ENCODE measurements around the gene USP53.
"Not testable (repeated sequence)": the region's sequence is repeated elsewhere in the genome, so short reads cannot be mapped to it uniquely, and the experiment has no call there.

The USP53 gene

GRCh38 chr4:119303587-119304305 is 91.2 kb downstream of the USP53 start:
- peaks cover 21% of the 10 kb centered on the region for H3K36me3 Mint-ChIP-seq (ENCODE audit: low read depth)
- H3K4me1 Mint-ChIP-seq (ENCODE audit: low read depth): peaks cover 26% of the 10 kb centered on the region
- peaks cover 4% of the 10 kb centered on the region for H3K27me3 Mint-ChIP-seq
- no peaks in the 10 kb centered on the region for H3K9me3 Mint-ChIP-seq
- H3K4me3 Mint-ChIP-seq: no peak overlapping the region
- no peak overlapping the region for H3K27ac Mint-ChIP-seq

DNA sequence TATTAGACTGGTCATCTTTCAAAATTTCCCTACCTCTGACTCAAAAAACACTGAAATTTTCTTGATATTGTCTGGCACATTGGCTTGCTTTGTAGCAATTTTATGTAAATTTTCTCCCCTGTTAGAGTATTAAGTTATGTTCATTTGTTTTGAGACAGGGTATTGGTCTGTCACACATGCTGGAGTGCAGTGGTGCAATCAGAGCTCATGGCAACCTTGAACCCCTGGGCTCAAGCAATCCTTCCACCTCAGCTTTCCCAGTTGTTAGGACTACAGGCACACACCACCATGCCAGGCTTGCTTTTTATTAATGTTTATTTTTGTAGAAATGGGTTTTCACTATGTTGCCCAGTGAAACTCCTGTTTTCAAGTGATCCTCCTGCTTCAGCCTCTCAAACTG is 91.9 kb downstream of the USP53 start:
- Mint-ChIP-seq H3K4me1 (ENCODE audit: low read depth) (peaks cover 19% of the 10 kb centered on the region), H3K4me3 (no peak overlapping the region), H3K27ac (no peak overlapping the region), H3K36me3 (ENCODE audit: low read depth) (peaks cover 14% of the 10 kb centered on the region), H3K9me3 (no peaks in the 10 kb centered on the region), H3K27me3 (peaks cover 4% of the 10 kb centered on the region)

GRCh38 chr4:119307606-119308005 is 95.1 kb downstream of the USP53 start:
- Mint-ChIP-seq H3K36me3 (ENCODE audit: low read depth) (no peaks in the 10 kb centered on the region), H3K4me1 (ENCODE audit: low read depth) (no peaks in the 10 kb centered on the region), H3K27me3 (peaks cover 5% of the 10 kb centered on the region), H3K9me3 (no peaks in the 10 kb centered on the region), H3K27ac (no peak overlapping the region), H3K4me3 (no peak overlapping the region)

DNA sequence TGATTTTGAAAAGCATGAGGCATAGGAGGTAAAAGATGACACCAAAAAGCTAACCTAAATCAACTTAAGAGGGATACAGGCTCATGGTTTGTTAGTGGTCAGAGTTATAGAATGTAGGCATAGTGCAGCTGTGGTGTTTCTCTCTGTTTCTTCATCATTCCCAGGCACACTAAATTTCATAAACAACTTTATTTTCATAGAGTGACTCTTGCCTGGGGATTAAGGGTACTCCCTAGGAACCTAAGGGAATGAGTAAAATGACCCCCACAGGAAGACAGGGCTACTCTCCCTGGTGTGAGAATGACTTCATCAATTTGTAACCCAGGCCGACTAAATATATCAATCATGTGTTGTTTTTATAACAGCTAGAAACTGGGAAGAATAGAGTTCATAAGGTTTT is 98.3 kb downstream of the USP53 start:
- no peaks in the 10 kb centered on the region for H3K9me3 Mint-ChIP-seq
- no peaks in the 10 kb centered on the region for H3K36me3 Mint-ChIP-seq (ENCODE audit: low read depth)
- H3K4me3 Mint-ChIP-seq: no peak overlapping the region
- H3K27ac Mint-ChIP-seq: no peak overlapping the region
- no peaks in the 10 kb centered on the region for H3K4me1 Mint-ChIP-seq (ENCODE audit: low read depth)
- peaks cover 14% of the 10 kb centered on the region for H3K27me3 Mint-ChIP-seq

DNA sequence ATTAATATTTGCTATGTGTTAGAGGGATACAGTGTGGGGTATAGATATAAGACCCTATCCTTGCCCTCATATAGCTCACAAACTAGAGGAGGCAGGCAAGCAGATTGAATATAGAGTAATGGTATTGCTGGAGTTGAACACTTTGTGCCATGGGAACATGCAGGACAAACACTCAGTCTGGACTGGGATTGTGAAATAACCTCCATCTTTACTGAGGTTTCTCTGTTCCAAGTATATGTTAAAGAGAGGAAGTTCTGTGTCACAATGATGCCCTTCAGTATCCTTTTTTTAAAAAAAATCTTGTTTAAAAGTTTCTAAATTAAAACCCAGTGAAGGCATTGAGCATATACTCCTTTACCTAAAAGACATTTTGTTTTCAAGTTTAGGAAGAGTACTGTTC is 100.7 kb downstream of the USP53 start:
- Mint-ChIP-seq H3K27me3 (peaks cover 10% of the 10 kb centered on the region), H3K36me3 (ENCODE audit: low read depth) (no peaks in the 10 kb centered on the region), H3K27ac (no peak overlapping the region), H3K4me3 (no peak overlapping the region), H3K4me1 (ENCODE audit: low read depth) (no peaks in the 10 kb centered on the region), H3K9me3 (no peaks in the 10 kb centered on the region)

GRCh38 chr4:119314356-119314755 is 101.8 kb downstream of the USP53 start:
- Mint-ChIP-seq H3K9me3 (no peaks in the 10 kb centered on the region), H3K4me1 (ENCODE audit: low read depth) (no peaks in the 10 kb centered on the region), H3K27ac (no peak overlapping the region), H3K27me3 (peaks cover 10% of the 10 kb centered on the region), H3K36me3 (ENCODE audit: low read depth) (no peaks in the 10 kb centered on the region), H3K4me3 (no peak overlapping the region)

- Mint-ChIP-seq H3K27ac (no peak overlapping the region), H3K9me3 (no peaks in the 10 kb centered on the region), H3K36me3 (ENCODE audit: low read depth) (no peaks in the 10 kb centered on the region), H3K27me3 (peaks cover 10% of the 10 kb centered on the region), H3K4me3 (no peak overlapping the region), H3K4me1 (ENCODE audit: low read depth) (no peaks in the 10 kb centered on the region)
Measured at GRCh38 chr4:119315036-119315435, 102.5 kb downstream of the USP53 start.

DNA sequence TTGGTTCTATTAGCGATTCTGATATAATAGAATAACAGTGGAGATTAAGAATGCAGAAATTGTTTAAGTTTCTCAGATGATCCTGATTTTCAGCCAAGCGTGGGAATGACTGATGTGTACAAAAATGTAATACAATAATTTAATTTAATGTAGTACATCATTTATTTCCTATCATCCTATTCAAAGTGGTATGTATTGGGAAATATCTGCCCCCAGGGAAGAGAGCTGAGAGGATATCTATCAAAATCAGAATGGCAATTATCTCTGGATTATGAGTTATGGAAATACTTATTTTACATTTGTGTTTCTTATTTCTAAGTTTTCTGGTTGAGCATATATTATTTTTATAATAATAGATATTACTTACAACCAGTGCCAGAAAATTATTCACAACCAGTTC is 105.5 kb downstream of the USP53 start:
- Mint-ChIP-seq H3K4me1 (ENCODE audit: low read depth) (no peaks in the 10 kb centered on the region), H3K27me3 (peaks cover 15% of the 10 kb centered on the region), H3K36me3 (ENCODE audit: low read depth) (no peaks in the 10 kb centered on the region), H3K27ac (no peak overlapping the region), H3K9me3 (no peaks in the 10 kb centered on the region), H3K4me3 (no peak overlapping the region)

DNA sequence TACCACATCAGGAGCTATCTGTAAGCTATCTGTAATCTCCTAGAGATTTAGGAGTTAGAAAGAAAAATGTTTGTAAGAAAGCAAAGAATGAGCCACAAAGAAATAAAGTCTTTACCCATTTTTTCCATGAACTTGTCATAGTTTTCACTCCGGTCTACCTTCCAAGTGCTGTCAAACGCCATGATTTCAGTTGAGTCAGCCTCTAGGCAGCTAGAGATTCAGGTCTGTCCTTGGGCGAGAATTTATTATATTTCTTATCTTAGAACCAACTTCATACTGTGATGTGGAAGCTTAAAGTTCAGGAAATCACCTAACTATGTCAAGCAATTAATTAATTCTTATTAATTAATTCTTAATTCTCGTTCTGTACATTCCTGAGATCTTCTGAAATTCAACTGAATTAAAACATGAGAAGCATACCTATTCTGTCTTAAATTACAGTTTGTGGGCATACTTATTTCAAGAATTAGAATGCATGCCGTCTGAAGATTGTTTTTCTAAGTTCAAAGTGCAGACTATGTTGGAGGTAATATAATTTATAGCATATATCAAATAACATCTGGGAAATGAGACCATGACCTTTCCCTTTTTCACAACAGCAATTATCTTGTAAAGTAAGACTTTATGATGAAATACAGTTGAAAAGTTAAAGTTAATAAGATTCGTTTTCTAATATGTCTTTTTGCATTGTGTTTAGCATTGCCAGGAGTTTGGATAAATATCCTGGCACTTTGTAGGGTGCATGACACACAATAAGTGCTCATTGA is 109.6 kb downstream of the USP53 start, which contains the start of gene FABP2:
Gene FABP2 (minus strand): TSS at position 218 of the 767 bp plus-strand sequence. CDS start 36 bp downstream, at position 182.
- Mint-ChIP-seq H3K27ac (no peak within 1 kb of the TSS), H3K36me3 (ENCODE audit: low read depth) (no peaks in the 10 kb centered on the region), H3K27me3 (peaks cover 9% of the 10 kb centered on the region), H3K4me3 (no peak within 1 kb of the TSS), H3K9me3 (no peaks in the 10 kb centered on the region), H3K4me1 (ENCODE audit: low read depth) (no peaks in the 10 kb centered on the region)

GRCh38 chr4:119328695-119329094 is 116.2 kb downstream of the USP53 start:
- Mint-ChIP-seq H3K27me3 (peaks cover 5% of the 10 kb centered on the region), H3K4me3 (no peak overlapping the region), H3K36me3 (ENCODE audit: low read depth) (no peaks in the 10 kb centered on the region), H3K27ac (no peak overlapping the region), H3K4me1 (ENCODE audit: low read depth) (no peaks in the 10 kb centered on the region), H3K9me3 (no peaks in the 10 kb centered on the region)

DNA sequence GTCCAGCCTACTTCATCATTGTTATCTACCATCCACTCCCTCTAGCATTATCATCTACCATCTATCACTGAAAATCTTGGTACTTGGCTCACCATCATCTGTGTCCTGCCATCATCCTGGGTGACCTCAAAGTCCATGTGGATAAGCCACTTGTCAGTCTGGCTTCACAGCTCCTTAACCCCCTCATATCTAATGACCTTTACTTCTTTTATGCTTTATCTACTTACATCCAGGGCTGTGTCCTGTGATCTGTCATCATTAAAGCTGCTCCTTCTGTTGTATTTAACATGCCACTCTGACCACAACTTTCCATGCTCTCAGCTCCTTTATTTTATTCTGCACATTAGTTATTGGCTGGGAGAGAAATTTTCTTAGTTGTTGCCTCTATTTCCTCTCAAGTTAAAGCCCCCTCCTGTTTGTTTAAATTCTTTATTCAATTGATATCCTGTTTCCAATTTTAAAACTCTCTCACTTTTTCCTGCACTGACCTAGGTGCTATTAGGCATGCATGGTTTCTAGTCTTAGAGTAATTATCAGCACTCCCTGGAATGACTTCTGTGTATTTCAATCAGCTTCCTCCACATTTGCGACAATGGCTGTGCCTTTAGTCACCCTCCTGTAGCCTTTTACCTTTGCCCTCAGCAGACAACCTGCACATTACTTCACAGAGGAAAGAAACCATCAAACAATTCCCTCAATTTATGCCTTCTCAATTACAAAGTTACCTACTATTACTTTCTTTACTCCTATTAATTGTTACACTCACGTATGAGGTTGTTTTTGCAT is 117.5 kb downstream of the USP53 start:
- no peaks in the 10 kb centered on the region for H3K4me1 Mint-ChIP-seq (ENCODE audit: low read depth)
- H3K9me3 Mint-ChIP-seq: no peaks in the 10 kb centered on the region
- peaks cover 5% of the 10 kb centered on the region for H3K27me3 Mint-ChIP-seq
- no peak overlapping the region for H3K27ac Mint-ChIP-seq
- H3K4me3 Mint-ChIP-seq: no peak overlapping the region
- H3K36me3 Mint-ChIP-seq (ENCODE audit: low read depth): no peaks in the 10 kb centered on the region

DNA sequence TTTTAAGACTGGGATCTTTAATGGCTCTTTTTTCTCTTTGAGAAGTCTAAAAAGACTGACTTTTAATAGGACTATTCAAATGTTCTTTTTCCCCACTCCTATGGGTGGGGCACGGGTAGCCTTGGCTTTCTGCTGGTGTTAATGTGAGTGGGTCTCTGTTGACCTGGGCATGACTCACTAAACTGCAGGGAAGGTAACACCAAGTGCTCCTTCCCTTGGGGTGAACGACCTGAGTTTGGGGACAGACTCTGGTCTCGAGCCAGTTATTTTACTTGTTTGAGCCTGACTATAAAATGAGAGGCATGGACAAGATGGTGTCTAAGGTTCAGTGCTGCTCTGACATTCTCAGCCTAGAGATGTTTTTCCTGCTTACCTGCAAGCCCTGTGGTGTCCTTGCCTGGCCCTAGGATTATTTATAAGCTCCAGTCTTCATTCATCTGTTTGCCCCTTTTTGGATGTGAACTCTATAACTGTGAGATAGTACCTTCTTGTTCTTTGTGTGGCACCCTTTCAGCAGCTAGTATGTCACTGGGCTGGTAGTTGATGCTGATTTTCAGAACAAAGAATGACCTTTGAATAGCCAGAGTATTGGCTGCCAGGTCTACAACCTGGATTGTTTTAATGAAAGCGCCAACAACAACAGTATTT is 123.9 kb downstream of the USP53 start:
- not testable (repeated sequence) for H3K36me3 Mint-ChIP-seq (ENCODE audit: low read depth); H3K9me3 Mint-ChIP-seq; H3K4me1 Mint-ChIP-seq (ENCODE audit: low read depth); H3K4me3 Mint-ChIP-seq; H3K27me3 Mint-ChIP-seq; H3K27ac Mint-ChIP-seq

DNA sequence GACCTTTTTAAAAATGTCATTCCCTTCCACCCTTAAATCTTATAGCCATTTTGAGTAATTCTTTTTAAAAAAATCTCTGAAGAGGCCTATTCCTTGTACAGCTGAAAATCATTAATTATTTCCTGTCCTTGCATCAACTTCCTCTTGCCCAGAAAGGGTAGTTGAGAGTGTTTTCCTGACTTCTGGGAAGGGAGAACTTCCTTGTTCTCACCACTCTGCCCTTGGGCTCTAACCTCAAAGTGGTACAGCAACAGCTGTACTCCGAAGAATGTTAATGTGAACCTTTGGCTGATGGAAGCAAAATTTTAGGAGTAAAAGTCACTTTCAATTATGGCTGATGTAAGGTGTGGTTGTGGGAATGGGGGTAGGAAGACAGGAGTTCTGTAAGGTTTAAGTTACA is 124.5 kb downstream of the USP53 start:
- no peaks in the 10 kb centered on the region for H3K9me3 Mint-ChIP-seq
- no peak overlapping the region for H3K27ac Mint-ChIP-seq
- H3K4me1 Mint-ChIP-seq (ENCODE audit: low read depth): no peaks in the 10 kb centered on the region

GRCh38 chr4:119339895-119340294 is 127.4 kb downstream of the USP53 start:
- not testable (repeated sequence) for H3K36me3 Mint-ChIP-seq (ENCODE audit: low read depth); H3K27ac Mint-ChIP-seq

More for the DNA sequence above, 124.5 kb downstream of the USP53 start:
- Mint-ChIP-seq H3K4me3 (no peak overlapping the region), H3K27me3 (no peaks in the 10 kb centered on the region), H3K36me3 (ENCODE audit: low read depth) (no peaks in the 10 kb centered on the region)

GRCh38 chr4:119343293-119343692 is 130.8 kb downstream of the USP53 start:
- not testable (repeated sequence) for H3K36me3 Mint-ChIP-seq (ENCODE audit: low read depth); H3K9me3 Mint-ChIP-seq; H3K4me1 Mint-ChIP-seq (ENCODE audit: low read depth); H3K27me3 Mint-ChIP-seq; H3K4me3 Mint-ChIP-seq; H3K27ac Mint-ChIP-seq

More at GRCh38 chr4:119339895-119340294, 127.4 kb downstream of the USP53 start:
- not testable (repeated sequence) for H3K4me3 Mint-ChIP-seq; H3K27me3 Mint-ChIP-seq; H3K9me3 Mint-ChIP-seq; H3K4me1 Mint-ChIP-seq (ENCODE audit: low read depth)
